Inferior parietal cortex (tissue), 1 donor: ENCODE measurements around the gene WDR33.

Experiments used
- DNase-seq: peaks from one replicate; pipeline ENCODE4 v3.0.0-alpha.2; 2016; ENCODE audit errors: extremely low spot score

The WDR33 gene

GRCh38 chr2:127719301-127720218 is 91.4 kb downstream of the WDR33 start:
- no peak for DNase-seq

GRCh38 chr2:127718271-127718670 is 92.7 kb downstream of the WDR33 start:
- no peak for DNase-seq

- no peak for DNase-seq
These were observed 95.1 kb downstream of the WDR33 start for GRCh38 chr2:127715778-127716449.

GRCh38 chr2:127713562-127713961 is 97.4 kb downstream of the WDR33 start:
- DNase-seq = no peak

GRCh38 chr2:127712999-127713398 is 98.0 kb downstream of the WDR33 start:
- no peak for DNase-seq

- no peak for DNase-seq
These were observed 101.6 kb downstream of the WDR33 start for GRCh38 chr2:127709336-127709735.

- DNase-seq = no peak
These were observed 102.9 kb downstream of the WDR33 start for GRCh38 chr2:127707890-127708648.

- DNase-seq = no peak
These were observed 104.6 kb downstream of the WDR33 start for GRCh38 chr2:127706215-127706990.

GRCh38 chr2:127705391-127706065 is 105.4 kb downstream of the WDR33 start:
- no peak for DNase-seq

GRCh38 chr2:127704641-127705390 is 106.2 kb downstream of the WDR33 start:
- DNase-seq = no peak

- no peak for DNase-seq
These were observed 107.7 kb downstream of the WDR33 start for GRCh38 chr2:127703282-127703681.

- no peak for DNase-seq
These were observed 108.5 kb downstream of the WDR33 start for GRCh38 chr2:127702395-127703009.

GRCh38 chr2:127701651-127702394 is 109.1 kb downstream of the WDR33 start:
- DNase-seq = peak; percentile 38

GRCh38 chr2:127701193-127701650 is 109.7 kb downstream of the WDR33 start, which contains the start of gene SFT2D3:
TSS of gene SFT2D3 (plus strand) at chr2:127701497. CDS start at chr2:127701529, 32 bp downstream.
- peak; percentile 91 for DNase-seq

GRCh38 chr2:127700527-127701192 is 110.3 kb downstream of the WDR33 start:
- DNase-seq = peak; percentile 53

- no peak for DNase-seq
These were observed 112.2 kb downstream of the WDR33 start for GRCh38 chr2:127698553-127699355.

- no peak for DNase-seq
These were observed 113.3 kb downstream of the WDR33 start for GRCh38 chr2:127697482-127698180.
